Fibroblast of mammary gland (primary cell): Measurements from ENCODE around the gene TEX44.

Experiments
- DNase-seq: peaks from one replicate; pipeline ENCODE4 v3.0.0-alpha.2; 2010; ENCODE audit warnings: low read depth
- H3K4me3 ChIP-seq: 2 replicates; pipeline ENCODE4 v1.5.1; 2011; ENCODE audit warnings: low read depth, mild to moderate bottlenecking, low read length, moderate library complexity; ENCODE audit not compliant: control insufficient read depth
- CTCF ChIP-seq: conservative IDR thresholded peaks from 2 replicates; pipeline ENCODE4 v1.5.1; 2011; ENCODE audit warnings: low read depth, low read length, inconsistent platforms; ENCODE audit not compliant: control insufficient read depth, insufficient read depth

TEX44 gene

DNA sequence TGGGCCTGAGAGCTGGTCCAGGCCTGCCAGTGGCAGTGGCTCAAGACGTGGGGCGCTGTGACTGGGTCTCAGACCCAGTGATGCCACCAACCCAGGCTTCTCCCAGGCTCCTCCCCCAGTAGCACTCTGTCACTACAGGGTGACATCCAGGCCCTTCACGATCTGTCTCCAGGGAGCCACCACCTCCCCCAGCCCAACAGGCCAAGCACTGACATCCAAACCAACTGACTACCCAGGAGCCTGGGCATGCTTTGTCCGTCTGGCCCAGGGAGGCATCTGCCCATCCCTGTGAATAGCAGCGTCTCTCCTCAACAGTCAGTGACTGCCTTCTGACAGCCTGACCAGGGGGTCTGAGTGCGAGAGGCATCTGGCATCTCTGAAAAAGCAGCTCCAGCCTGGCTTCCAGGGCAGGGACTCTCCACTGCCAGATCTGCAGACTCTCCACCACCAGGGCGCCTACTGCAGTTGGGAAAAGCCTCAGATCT is 13.0 kb downstream of the TEX44 start:
- no peak for TF ChIP-seq CTCF
- DNase-seq, result no peak
- H3K4me3 ChIP-seq, result no peak overlapping the region

- no peak overlapping the region for H3K4me3 ChIP-seq
- TF ChIP-seq CTCF, result no peak
- no peak for DNase-seq
Measured at GRCh38 chr2:231606941-231607340, 14.3 kb downstream of the TEX44 start.

DNA sequence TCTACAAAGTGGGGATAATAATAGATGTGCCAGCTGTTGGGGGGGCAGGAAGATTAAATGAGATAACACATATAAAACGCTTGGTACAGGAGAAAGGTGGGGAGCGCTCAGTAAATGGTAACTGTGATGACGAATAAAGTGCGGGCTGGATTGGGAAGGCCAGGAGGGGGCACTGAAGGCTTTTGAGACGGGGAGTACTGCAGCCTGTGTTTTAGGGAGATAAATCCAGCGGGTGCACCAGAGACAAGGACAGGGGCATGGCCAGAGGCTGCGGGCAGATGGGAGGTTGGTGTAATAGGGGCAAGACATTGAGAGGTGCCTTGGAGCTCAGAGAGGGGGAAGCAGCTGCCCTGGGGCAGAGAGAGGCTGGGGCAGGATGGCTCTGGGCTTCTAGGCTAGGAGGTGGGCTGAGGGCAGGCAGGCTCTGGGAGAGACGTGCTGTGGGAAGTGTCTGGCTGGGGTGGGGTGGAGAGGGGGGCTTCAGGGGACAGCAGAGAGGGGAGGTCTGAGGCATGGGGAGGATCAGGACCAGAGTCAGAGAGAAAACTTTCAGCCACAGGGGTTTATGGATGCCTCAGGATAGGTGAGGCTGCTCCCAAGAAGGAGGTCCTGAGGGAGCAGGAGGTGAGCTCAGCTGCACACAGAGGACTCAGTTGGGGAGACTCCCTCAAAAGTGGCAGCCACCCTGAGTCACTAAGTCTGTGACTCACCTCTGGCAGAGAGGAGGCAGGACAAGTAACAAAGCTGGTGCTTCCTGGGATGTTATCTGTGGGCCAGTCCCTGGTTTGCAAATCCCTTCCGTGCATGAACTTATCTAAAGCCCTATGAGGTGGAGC is 18.8 kb downstream of the TEX44 start:
- DNase-seq, result peak; percentile 84
- no peak overlapping the region for H3K4me3 ChIP-seq
- peak; percentile 34 for TF ChIP-seq CTCF

DNA sequence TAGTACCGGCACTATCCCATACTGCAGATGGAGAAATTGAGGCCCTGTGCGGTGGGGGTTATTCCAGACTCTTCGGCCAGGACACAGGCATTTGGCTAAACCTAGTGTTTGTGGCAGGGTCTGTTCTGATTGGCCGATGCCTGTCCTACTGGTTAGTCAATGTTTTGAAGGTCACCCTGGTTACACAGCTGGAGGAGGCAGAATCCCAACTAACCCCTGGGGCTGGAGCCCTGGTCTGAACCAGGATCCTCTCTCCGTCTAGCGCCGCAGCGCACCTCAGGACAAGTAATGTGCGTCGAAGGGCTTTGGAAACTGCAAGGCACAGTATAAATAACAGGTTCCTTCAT is 19.4 kb downstream of the TEX44 start:
- no peak overlapping the region for H3K4me3 ChIP-seq
- peak; percentile 86 for DNase-seq
- no peak for TF ChIP-seq CTCF

GRCh38 chr2:231612456-231613330 is 20.0 kb downstream of the TEX44 start:
- peak; percentile 83 for TF ChIP-seq CTCF
- peak; percentile 96 for DNase-seq
- no peak overlapping the region for H3K4me3 ChIP-seq

DNA sequence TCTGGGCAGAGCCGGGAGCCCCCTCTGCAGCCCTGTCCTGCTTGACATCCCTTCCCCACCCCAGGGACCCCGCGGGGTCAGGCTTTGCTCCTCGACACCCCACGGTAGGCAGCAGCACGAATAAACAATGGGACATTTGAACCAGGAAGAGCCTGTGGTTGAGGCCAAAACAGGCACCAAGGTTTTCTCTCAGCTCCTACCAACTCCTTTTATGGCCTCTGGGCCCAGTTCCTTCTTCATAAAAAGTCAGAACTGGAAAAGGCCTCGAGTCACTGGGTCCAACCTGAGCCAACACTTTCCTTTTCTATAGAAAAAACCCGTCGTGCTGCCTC is 20.6 kb downstream of the TEX44 start:
- H3K4me3 ChIP-seq, result no peak overlapping the region
- DNase-seq, result no peak
- no peak for TF ChIP-seq CTCF
